ENCODE data around the gene KANSL1.

GRCh38 chr17:46180892-46181274 lies 12.3 kb downstream of the KANSL1 start:
- no peak for TF ChIP-seq EZH2 (IDR thresholded peaks at IDR 0.05; ENCODE audit: borderline replicate concordance, low read length)
- TF ChIP-seq, protein P1, sequence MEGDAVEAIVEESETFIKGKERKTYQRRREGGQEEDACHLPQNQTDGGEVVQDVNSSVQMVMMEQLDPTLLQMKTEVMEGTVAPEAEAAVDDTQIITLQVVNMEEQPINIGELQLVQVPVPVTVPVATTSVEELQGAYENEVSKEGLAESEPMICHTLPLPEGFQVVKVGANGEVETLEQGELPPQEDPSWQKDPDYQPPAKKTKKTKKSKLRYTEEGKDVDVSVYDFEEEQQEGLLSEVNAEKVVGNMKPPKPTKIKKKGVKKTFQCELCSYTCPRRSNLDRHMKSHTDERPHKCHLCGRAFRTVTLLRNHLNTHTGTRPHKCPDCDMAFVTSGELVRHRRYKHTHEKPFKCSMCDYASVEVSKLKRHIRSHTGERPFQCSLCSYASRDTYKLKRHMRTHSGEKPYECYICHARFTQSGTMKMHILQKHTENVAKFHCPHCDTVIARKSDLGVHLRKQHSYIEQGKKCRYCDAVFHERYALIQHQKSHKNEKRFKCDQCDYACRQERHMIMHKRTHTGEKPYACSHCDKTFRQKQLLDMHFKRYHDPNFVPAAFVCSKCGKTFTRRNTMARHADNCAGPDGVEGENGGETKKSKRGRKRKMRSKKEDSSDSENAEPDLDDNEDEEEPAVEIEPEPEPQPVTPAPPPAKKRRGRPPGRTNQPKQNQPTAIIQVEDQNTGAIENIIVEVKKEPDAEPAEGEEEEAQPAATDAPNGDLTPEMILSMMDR (conservative IDR thresholded peaks at IDR 0.05 in 1 of 2, IDR thresholded peaks at IDR 0.05 in 1 of 2; ENCODE audit: extremely low read depth in 1 of 2, insufficient read depth in 1 of 2, low read depth in 1 of 2, low read length in 2 of 2): no peak
